Measurements from ENCODE around the gene HMGN1.

GRCh38 chr21:39349211-39350093, 564 bp upstream of the HMGN1 start:
- TF ChIP-seq CTCF (conservative IDR thresholded peaks at IDR 0.05; ENCODE audit: low read length) (no peak), EZH2phosphoT487 (IDR thresholded peaks at IDR 0.05; ENCODE audit: borderline replicate concordance, low read depth, low read length) (no peak)

All from OCI-LY7 (cell line).